SK-N-MC (cell line): Measurements from ENCODE around the gene GSKIP.
"Not testable (repeated sequence)": the region's sequence is repeated elsewhere in the genome, so short reads cannot be mapped to it uniquely, and the experiment has no call there.

ENCODE experiments used
- EZH2 ChIP-seq: fragments of 200-600 bp; sonication (generic); IDR thresholded peaks from one replicate; pipeline ENCODE4 v1.6.1; 2017; ENCODE audit warnings: antibody characterized with exemption
- POLR2AphosphoS5 ChIP-seq: IDR thresholded peaks from 2 replicates; pipeline ENCODE4 v1.6.1; 2012; ENCODE audit warnings: mild to moderate bottlenecking, low read depth, low read length, borderline replicate concordance

GRCh38 chr14:96347957-96348356, 15.4 kb upstream of the GSKIP start:
- TF ChIP-seq EZH2, POLR2AphosphoS5: not testable (repeated sequence)
